Type B pancreatic cell (in vitro differentiated cells): ENCODE results near the gene TRAF3. TPM values are rescaled to one million over a fixed set of nuclear protein-coding genes. Genes with fewer than 3 reads are reported as not detected.

Experiments
- DNase-seq: peaks from one replicate; pipeline ENCODE4 v3.0.0; 2021; ENCODE audit warnings: mixed read lengths; ENCODE audit not compliant: unreplicated experiment; ENCODE audit errors: extremely low spot score
- H3K27ac Mint-ChIP-seq: 2 replicates; pipeline ENCODE4 v1.8.0; 2021; ENCODE audit warnings: mild to moderate bottlenecking, mixed read lengths
- H3K27me3 Mint-ChIP-seq: 2 replicates; pipeline ENCODE4 v1.8.0; 2021; ENCODE audit warnings: mixed read lengths
- H3K36me3 Mint-ChIP-seq: 2 replicates; pipeline ENCODE4 v1.8.0; 2021; ENCODE audit warnings: mixed read lengths
- H3K4me1 Mint-ChIP-seq: one replicate; pipeline ENCODE4 v1.8.0; 2021; ENCODE audit warnings: mixed read lengths; ENCODE audit not compliant: unreplicated experiment
- H3K4me3 Mint-ChIP-seq: 2 replicates; pipeline ENCODE4 v1.8.0; 2021; ENCODE audit warnings: mild to moderate bottlenecking, mixed read lengths
- H3K9me3 Mint-ChIP-seq: 2 replicates; pipeline ENCODE4 v1.8.0; 2021; ENCODE audit warnings: mixed read lengths
- CTCF ChIP-seq: fragments of 200-600 bp; sonication (generic); conservative IDR thresholded peaks from 2 replicates; pipeline ENCODE4 v1.5.0; 2021; ENCODE audit warnings: antibody characterized with exemption, mild to moderate bottlenecking
- total RNA-seq: library from RNA; stranded (reverse); gene quantifications from 2 replicates; pipeline ENCODE4 v1.2.1, GENCODE V29; 2021; ENCODE audit warnings: low replicate concordance

TRAF3 gene
- total RNA-seq, 1 donor from 2014 or later, result 24.0 TPM

- DNase-seq, result no peak
- Mint-ChIP-seq H3K4me1 (no peaks in the 10 kb centered on the region), H3K27ac (no peak overlapping the region), H3K27me3 (no peaks in the 10 kb centered on the region), H3K4me3 (no peak overlapping the region), H3K36me3 (peaks cover 17% of the 10 kb centered on the region), H3K9me3 (no peaks in the 10 kb centered on the region)
- no peak for TF ChIP-seq CTCF
Measured at GRCh38 chr14:102905116-102906108, 128.2 kb downstream of the TRAF3 start.

DNA sequence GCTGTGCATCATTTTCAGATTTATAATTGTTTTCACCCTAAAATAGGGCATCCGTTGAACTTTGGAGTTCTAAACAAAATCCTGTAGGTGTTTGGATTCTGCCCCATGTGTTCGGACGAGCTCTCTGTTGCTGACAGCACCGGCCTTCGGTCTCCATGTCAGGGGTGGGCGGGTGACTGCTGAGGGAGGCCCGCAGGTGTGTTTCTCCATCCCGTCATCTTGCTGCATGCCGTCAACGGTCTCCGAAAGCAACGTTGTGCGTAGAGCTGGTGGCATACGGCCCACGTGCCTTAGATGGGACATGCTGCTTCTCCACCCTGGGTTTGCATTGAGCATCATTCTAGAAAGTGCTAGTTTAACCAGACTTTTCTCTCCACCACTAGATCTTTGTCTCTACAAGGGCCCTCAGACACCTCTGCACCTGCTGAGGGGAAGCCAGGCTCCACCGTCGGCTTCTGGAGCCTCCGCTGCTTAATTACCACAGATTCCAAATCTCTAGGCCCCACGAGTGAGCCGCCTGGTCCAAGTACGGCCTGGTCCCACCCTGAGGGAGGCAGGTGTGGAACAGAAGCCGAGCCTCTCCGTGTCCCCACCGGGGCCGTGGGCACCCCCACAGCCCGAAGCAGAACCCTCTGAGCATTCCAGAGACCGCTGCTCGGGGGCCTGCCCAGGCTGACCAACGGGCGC is 129.5 kb downstream of the TRAF3 start:
- Mint-ChIP-seq H3K27me3 (no peaks in the 10 kb centered on the region), H3K36me3 (peaks cover 17% of the 10 kb centered on the region), H3K4me1 (no peaks in the 10 kb centered on the region), H3K4me3 (no peak overlapping the region), H3K9me3 (no peaks in the 10 kb centered on the region), H3K27ac (no peak overlapping the region)
- no peak for TF ChIP-seq CTCF
- DNase-seq, result no peak

DNA sequence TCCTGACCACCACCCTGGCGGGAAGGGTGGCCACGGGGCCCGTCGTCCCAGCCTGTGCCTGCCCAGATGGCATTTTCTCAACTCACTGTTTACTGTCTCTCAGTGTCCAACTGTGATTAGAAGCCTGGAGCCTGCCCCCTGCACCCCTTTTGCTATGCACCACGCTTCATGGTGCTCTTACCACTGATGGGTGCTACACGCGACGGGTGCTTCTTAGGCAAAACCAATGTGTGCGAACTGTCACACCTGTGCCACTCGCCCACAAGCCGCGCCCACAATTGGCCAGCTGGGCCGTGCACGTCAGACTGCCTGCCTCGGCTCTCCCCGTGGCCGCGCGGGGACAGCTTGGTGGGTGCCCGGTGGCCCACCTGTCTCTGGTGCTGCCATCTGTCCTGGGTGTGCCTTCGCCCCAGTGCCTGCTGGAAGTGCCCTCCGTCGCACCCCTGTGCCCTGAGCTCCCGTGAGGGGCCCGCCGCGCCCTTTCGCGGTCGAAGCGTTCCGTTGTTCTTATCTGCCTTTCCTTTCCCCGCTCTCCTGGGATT is 130.1 kb downstream of the TRAF3 start:
- no peak overlapping the region for H3K27ac Mint-ChIP-seq
- no peaks in the 10 kb centered on the region for H3K4me1 Mint-ChIP-seq
- no peaks in the 10 kb centered on the region for H3K27me3 Mint-ChIP-seq
- TF ChIP-seq CTCF, result no peak
- H3K9me3 Mint-ChIP-seq, result no peaks in the 10 kb centered on the region
- H3K4me3 Mint-ChIP-seq, result no peak overlapping the region
- H3K36me3 Mint-ChIP-seq, result peaks cover 17% of the 10 kb centered on the region
- no peak for DNase-seq

DNA sequence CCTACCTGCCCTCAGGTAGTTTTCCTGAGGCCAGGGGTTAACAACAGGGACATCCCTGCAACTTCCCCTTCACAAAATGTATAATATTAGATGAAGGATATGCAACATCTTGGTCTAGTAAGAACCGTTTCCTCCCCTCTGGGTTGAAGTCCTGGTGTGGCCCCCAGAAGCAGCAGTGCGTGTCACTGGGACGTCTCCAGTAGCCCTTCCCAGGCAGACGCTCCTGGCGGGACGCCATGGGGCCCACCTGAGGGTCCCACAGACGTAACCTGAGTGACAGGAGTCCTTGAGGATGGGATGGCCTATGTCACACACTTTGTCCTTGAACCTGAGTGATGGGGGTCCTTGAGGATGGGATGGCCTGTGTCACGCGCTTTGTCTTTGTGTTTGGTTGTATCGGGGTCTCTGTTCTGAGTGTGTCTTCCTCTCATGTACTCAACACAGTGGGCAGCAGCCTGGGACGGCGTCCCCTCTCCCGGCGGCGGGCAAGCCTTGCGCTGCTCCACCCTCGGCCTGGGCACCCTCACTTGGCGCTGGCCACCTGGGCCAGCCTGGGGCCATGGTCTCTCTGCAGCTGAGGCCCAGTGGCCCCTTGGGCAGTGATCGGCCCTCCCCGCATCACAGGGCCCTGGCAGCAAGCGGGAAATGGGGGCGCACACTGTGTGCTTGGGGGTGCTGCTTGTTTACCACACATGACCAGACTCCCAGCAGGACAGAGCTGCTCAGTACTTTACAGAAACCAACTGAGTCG is 130.9 kb downstream of the TRAF3 start:
- no peak for DNase-seq
- Mint-ChIP-seq H3K9me3 (no peaks in the 10 kb centered on the region), H3K27ac (no peak overlapping the region), H3K27me3 (no peaks in the 10 kb centered on the region), H3K4me3 (no peak overlapping the region), H3K36me3 (peaks cover 15% of the 10 kb centered on the region), H3K4me1 (no peaks in the 10 kb centered on the region)
- TF ChIP-seq CTCF, result no peak

DNA sequence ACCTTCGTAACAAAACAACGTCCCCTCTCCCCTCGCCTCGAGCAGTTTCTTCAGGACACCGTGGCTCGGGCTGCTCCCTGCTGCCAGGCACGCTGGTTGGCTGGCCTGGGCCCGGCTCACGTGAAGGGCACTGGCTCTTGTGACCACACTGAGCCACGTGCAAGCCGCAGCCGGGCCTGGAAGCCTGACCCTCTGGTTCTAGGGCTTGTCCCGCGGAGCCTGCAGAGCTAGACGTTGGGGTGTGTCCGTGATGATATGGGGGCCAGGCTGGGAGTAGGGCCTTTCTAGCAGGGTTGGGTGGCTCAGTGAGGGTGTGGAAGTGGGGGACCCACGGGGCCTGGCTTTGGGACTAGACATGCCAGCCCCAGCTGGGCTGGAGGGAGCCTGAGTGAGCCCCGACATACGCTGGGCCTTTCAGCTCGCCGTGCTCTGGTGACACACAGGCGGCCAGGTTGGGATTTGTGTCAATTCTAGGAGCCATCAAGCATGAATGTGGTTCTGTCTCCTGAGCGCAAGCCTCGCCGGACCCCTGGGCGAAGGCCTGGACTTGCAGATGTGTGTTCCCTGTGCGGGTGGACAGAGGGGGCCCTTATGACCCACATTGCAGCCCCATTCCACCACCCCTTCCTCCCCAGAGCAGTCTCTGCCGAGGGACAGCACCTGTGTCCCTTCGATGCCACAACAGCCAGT is 131.7 kb downstream of the TRAF3 start:
- H3K27me3 Mint-ChIP-seq, result no peaks in the 10 kb centered on the region
- H3K36me3 Mint-ChIP-seq, result peaks cover 14% of the 10 kb centered on the region
- no peaks in the 10 kb centered on the region for H3K4me1 Mint-ChIP-seq
- H3K9me3 Mint-ChIP-seq, result no peaks in the 10 kb centered on the region
- H3K27ac Mint-ChIP-seq, result no peak overlapping the region
- no peak for DNase-seq
- no peak for TF ChIP-seq CTCF
- H3K4me3 Mint-ChIP-seq, result no peak overlapping the region
